Adipocyte (in vitro differentiated cells): Measurements from ENCODE around the gene MAP1LC3B.

Experiments
- DNase-seq: peaks from one replicate; pipeline ENCODE4 v3.0.0-alpha.2; 2015; ENCODE audit warnings: low read depth
- H3K27me3 ChIP-seq: replicated peaks from 2 replicates; pipeline ENCODE4 v1.7.0; 2013; ENCODE audit warnings: mild to moderate bottlenecking, low read length, moderate library complexity; ENCODE audit not compliant: control insufficient read depth, insufficient read depth
- H3K36me3 ChIP-seq: 2 replicates; pipeline ENCODE4 v1.7.0; 2013; ENCODE audit warnings: low read length, mild to moderate bottlenecking, moderate library complexity; ENCODE audit not compliant: control insufficient read depth, insufficient read depth, severe bottlenecking
- H3K4me1 ChIP-seq: 2 replicates; pipeline ENCODE4 v1.7.0; 2013; ENCODE audit warnings: mild to moderate bottlenecking, low read length, moderate library complexity; ENCODE audit not compliant: control insufficient read depth, insufficient read depth
- H3K4me3 ChIP-seq: 2 replicates; pipeline ENCODE4 v1.7.0; 2013; ENCODE audit warnings: mild to moderate bottlenecking, low read length, moderate library complexity
- H3K9ac ChIP-seq: 2 replicates; pipeline ENCODE4 v1.7.0; 2013; ENCODE audit warnings: mild to moderate bottlenecking, low read length, moderate library complexity
- H3K9me3 ChIP-seq: 2 replicates; pipeline ENCODE4 v1.7.0; 2013; ENCODE audit warnings: mild to moderate bottlenecking, low read length, moderate library complexity; ENCODE audit not compliant: control insufficient read depth

The MAP1LC3B gene

GRCh38 chr16:87391950-87392820 lies at the start of gene MAP1LC3B:
Gene MAP1LC3B, plus strand, starts transcription at chr16:87392336. Its CDS starts 92 bp downstream, at chr16:87392428.
- peak; percentile 97 for DNase-seq
- Histone ChIP-seq H3K4me1 (peaks cover 40% of the 10 kb centered on the region), H3K9me3 (no peaks in the 10 kb centered on the region), H3K36me3 (no peaks in the 10 kb centered on the region), H3K9ac (peak within 1 kb of the TSS; percentile 94), H3K4me3 (peak within 1 kb of the TSS; percentile 99), H3K27me3 (no peaks in the 10 kb centered on the region)

- Histone ChIP-seq H3K9ac (no peak overlapping the region), H3K4me3 (no peak overlapping the region), H3K36me3 (peaks cover 41% of the 10 kb centered on the region), H3K9me3 (no peaks in the 10 kb centered on the region), H3K27me3 (no peaks in the 10 kb centered on the region), H3K4me1 (peaks cover 3% of the 10 kb centered on the region)
- DNase-seq = no peak
These were observed 49.6 kb upstream of the MAP1LC3B start for GRCh38 chr16:87342504-87342903.

GRCh38 chr16:87342978-87343752 lies 49.0 kb upstream of the MAP1LC3B start:
- no peak for DNase-seq
- no peak overlapping the region for H3K4me3 ChIP-seq

GRCh38 chr16:87343753-87344050 lies 48.4 kb upstream of the MAP1LC3B start:
- Histone ChIP-seq H3K9ac (no peak overlapping the region), H3K4me3 (no peak overlapping the region), H3K9me3 (no peaks in the 10 kb centered on the region), H3K27me3 (no peaks in the 10 kb centered on the region), H3K36me3 (peaks cover 43% of the 10 kb centered on the region), H3K4me1 (peaks cover 3% of the 10 kb centered on the region)
- no peak for DNase-seq

More at GRCh38 chr16:87342978-87343752, 49.0 kb upstream of the MAP1LC3B start:
- H3K9ac ChIP-seq = no peak overlapping the region
- no peaks in the 10 kb centered on the region for H3K9me3 ChIP-seq
- H3K36me3 ChIP-seq = peaks cover 42% of the 10 kb centered on the region
- H3K4me1 ChIP-seq = peaks cover 3% of the 10 kb centered on the region
- no peaks in the 10 kb centered on the region for H3K27me3 ChIP-seq

- Histone ChIP-seq H3K27me3 (no peaks in the 10 kb centered on the region), H3K9me3 (no peaks in the 10 kb centered on the region), H3K36me3 (peaks cover 41% of the 10 kb centered on the region), H3K4me3 (no peak overlapping the region), H3K4me1 (peaks cover 3% of the 10 kb centered on the region), H3K9ac (no peak overlapping the region)
- DNase-seq = no peak
These were observed 47.8 kb upstream of the MAP1LC3B start for GRCh38 chr16:87344165-87344930.

- H3K4me1 ChIP-seq = peaks cover 6% of the 10 kb centered on the region
- no peaks in the 10 kb centered on the region for H3K9me3 ChIP-seq
- DNase-seq = no peak
- no peak overlapping the region for H3K9ac ChIP-seq
- no peak overlapping the region for H3K4me3 ChIP-seq
- H3K36me3 ChIP-seq = peaks cover 40% of the 10 kb centered on the region
- H3K27me3 ChIP-seq = no peaks in the 10 kb centered on the region
These were observed 47.1 kb upstream of the MAP1LC3B start for GRCh38 chr16:87344931-87345631.

- H3K36me3 ChIP-seq = peaks cover 37% of the 10 kb centered on the region
- H3K9me3 ChIP-seq = no peaks in the 10 kb centered on the region
- peaks cover 14% of the 10 kb centered on the region for H3K4me1 ChIP-seq
- H3K27me3 ChIP-seq = no peaks in the 10 kb centered on the region
- H3K4me3 ChIP-seq = no peak overlapping the region
- no peak overlapping the region for H3K9ac ChIP-seq
- DNase-seq = no peak
These were observed 46.3 kb upstream of the MAP1LC3B start for GRCh38 chr16:87345726-87346424.

- H3K9me3 ChIP-seq = no peaks in the 10 kb centered on the region
- DNase-seq = no peak
- H3K9ac ChIP-seq = no peak overlapping the region
- H3K4me1 ChIP-seq = peaks cover 20% of the 10 kb centered on the region
- H3K27me3 ChIP-seq = no peaks in the 10 kb centered on the region
- H3K36me3 ChIP-seq = peaks cover 37% of the 10 kb centered on the region
- H3K4me3 ChIP-seq = no peak overlapping the region
These were observed 45.5 kb upstream of the MAP1LC3B start for GRCh38 chr16:87346517-87347060.

GRCh38 chr16:87347932-87348615 lies 44.1 kb upstream of the MAP1LC3B start:
- no peak for DNase-seq

More at GRCh38 chr16:87347932-87348615, 44.1 kb upstream of the MAP1LC3B start:
- no peaks in the 10 kb centered on the region for H3K27me3 ChIP-seq
- H3K4me1 ChIP-seq = peaks cover 20% of the 10 kb centered on the region
- no peak overlapping the region for H3K4me3 ChIP-seq
- H3K36me3 ChIP-seq = peaks cover 28% of the 10 kb centered on the region
- no peak overlapping the region for H3K9ac ChIP-seq
- H3K9me3 ChIP-seq = no peaks in the 10 kb centered on the region
